Measurements from ENCODE around the gene RRAS. TPM values are rescaled to one million over a fixed set of nuclear protein-coding genes. Genes with fewer than 3 reads are reported as not detected.

The RRAS gene
- total and polyA plus RNA-seq, 7 donors, result 79.8 to 139 (median 126) TPM

DNA sequence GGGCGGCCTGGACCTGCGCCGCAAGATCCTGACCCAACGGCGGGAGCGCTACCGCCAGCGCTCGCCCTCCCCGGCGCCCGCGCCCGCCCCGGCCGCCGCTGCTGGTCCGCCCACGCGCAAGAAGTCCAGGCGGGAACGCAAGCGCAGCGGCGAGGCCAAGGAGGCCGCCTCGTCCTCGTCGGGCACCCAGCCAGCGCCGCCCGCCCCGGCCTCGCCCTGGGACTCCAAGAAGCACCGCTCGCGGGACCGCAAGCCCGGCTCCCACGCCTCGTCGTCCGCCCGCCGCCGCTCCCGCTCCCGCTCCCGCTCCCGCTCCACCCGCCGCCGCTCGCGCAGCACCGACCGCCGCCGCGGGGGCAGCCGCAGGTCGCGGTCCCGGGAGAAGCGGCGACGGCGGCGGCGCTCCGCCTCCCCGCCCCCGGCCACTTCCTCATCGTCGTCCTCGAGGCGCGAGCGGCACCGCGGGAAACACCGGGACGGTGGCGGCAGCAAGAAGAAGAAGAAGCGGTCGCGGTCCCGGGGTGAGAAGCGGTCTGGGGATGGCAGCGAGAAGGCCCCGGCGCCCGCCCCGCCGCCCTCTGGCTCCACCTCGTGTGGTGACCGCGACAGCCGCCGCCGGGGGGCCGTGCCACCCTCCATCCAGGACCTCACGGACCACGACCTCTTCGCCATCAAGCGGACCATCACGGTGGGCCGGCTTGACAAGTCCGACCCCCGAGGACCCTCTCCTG lies 12.0 kb upstream of the RRAS start:
- Histone ChIP-seq H3K36me3 (peaks cover 42 to 96% (median 65%) of the 10 kb centered on the region in 4 donors), H3K27me3 (no peaks in the 10 kb centered on the region), H3K9me3 (no peaks in the 10 kb centered on the region), H3K4me1 (no peaks in the 10 kb centered on the region), H3K4me3 (no peak overlapping the region), H3K27ac (no peak overlapping the region)
- intact Hi-C loops (cut with DNase I), result no loop called here
- DNase-seq, result no peak
- TF ChIP-seq POLR2A (IDR thresholded peaks at IDR 0.05) (no peak), EP300 (IDR thresholded peaks at IDR 0.05) (no peak)
- WGBS, 2 donors, result 97 to 98% methylated on average over 110 of the region's 110 CpGs

DNA sequence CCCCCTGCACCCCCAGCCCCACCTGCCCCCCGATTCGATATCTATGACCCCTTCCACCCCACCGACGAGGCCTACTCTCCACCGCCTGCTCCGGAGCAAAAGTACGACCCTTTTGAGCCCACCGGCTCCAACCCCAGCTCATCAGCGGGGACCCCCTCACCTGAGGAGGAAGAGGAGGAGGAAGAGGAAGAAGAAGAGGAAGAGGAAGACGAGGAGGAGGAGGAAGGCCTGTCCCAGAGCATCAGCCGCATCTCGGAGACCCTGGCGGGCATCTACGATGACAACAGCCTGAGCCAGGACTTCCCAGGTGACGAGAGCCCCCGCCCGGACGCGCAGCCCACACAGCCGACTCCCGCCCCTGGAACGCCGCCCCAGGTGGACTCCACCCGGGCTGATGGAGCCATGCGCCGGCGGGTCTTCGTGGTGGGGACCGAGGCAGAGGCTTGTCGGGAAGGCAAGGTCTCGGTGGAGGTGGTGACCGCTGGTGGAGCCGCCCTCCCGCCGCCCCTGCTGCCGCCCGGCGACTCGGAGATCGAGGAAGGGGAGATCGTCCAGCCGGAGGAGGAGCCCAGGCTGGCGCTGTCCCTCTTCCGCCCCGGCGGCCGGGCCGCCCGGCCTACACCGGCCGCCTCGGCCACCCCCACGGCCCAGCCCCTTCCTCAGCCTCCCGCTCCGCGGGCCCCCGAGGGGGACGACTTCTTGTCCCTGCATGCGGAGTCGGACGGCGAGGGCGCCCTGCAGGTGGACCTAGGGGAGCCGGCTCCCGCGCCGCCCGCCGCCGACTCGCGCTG lies 11.3 kb upstream of the RRAS start:
- peak; percentile 55 for DNase-seq
- TF ChIP-seq POLR2A (IDR thresholded peaks at IDR 0.05), result no peak
- TF ChIP-seq EP300 (IDR thresholded peaks at IDR 0.05), result no peak
- Histone ChIP-seq H3K36me3 (peaks cover 39 to 96% (median 65%) of the 10 kb centered on the region in 4 donors), H3K4me3 (no peak overlapping the region), H3K9me3 (no peaks in the 10 kb centered on the region), H3K27me3 (no peaks in the 10 kb centered on the region), H3K4me1 (no peaks in the 10 kb centered on the region), H3K27ac (no peak overlapping the region)
- intact Hi-C loops (cut with DNase I), result no loop called here
- 97% methylated on average over 72 of the region's 72 CpGs for WGBS, 2 donors

DNA sequence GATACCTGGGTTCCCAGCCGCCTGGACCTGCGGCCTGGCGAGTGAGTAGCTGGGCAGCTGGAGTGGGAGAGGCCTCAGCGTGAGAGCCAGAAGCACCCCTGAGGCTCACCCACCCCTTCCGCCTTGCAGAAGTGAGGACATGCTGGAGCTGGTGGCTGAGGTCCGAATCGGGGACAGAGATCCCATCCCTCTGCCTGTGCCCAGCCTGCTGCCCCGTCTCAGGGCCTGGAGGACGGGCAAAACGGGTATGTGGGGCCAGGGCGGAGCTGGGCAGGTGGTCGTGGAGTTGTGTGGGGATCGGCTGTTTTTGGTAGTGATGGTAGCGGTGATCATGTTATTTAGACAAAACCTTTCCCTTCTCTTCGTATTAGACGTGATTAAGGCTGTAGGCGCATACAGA lies 6.6 kb upstream of the RRAS start:
- Histone ChIP-seq H3K9me3 (no peaks in the 10 kb centered on the region), H3K27ac (no peak overlapping the region), H3K4me1 (peaks cover 0 to 34% (median 31%) of the 10 kb centered on the region in 4 donors), H3K27me3 (no peaks in the 10 kb centered on the region), H3K4me3 (no peak overlapping the region), H3K36me3 (peaks cover 0 to 67% (median 32%) of the 10 kb centered on the region in 4 donors)
- intact Hi-C loops (cut with DNase I), result no loop called here
- DNase-seq, result no peak
- 94 to 95% methylated on average over 17 of the region's 17 CpGs for whole genome bisulfite sequencing, 2 donors
- TF ChIP-seq EP300 (IDR thresholded peaks at IDR 0.05) (no peak), POLR2A (IDR thresholded peaks at IDR 0.05) (no peak), POLR2AphosphoS5 (IDR thresholded peaks at IDR 0.05) (no peak)
- TF ChIP-seq, protein P1, sequence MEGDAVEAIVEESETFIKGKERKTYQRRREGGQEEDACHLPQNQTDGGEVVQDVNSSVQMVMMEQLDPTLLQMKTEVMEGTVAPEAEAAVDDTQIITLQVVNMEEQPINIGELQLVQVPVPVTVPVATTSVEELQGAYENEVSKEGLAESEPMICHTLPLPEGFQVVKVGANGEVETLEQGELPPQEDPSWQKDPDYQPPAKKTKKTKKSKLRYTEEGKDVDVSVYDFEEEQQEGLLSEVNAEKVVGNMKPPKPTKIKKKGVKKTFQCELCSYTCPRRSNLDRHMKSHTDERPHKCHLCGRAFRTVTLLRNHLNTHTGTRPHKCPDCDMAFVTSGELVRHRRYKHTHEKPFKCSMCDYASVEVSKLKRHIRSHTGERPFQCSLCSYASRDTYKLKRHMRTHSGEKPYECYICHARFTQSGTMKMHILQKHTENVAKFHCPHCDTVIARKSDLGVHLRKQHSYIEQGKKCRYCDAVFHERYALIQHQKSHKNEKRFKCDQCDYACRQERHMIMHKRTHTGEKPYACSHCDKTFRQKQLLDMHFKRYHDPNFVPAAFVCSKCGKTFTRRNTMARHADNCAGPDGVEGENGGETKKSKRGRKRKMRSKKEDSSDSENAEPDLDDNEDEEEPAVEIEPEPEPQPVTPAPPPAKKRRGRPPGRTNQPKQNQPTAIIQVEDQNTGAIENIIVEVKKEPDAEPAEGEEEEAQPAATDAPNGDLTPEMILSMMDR (IDR thresholded peaks at IDR 0.05), result no peak

DNA sequence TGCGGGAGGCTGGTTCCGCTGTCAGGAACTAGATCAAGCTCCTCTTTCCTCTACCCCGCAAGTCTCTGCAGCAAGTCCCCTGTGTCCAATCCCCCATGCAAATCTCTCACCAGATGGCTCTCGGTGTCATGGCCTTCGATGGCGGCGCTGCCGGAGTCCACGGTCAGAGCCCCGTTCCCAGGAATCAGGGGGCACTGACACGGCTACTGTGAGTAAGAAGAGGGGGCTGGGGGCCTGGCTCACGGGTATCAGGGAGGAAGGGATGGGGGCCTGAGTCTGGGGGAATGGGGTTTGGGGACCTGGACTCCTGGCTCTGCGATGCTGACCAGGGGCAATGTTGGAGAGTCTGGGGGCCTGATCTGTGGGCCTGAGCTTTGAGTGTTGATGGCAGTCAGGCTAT lies 6.1 kb upstream of the RRAS start:
- H3K4me3 ChIP-seq, result no peak overlapping the region
- peaks cover 0 to 40% (median 36%) of the 10 kb centered on the region in 4 donors for H3K4me1 ChIP-seq
- no peak for TF ChIP-seq POLR2A (IDR thresholded peaks at IDR 0.05)
- no peak for TF ChIP-seq EP300 (IDR thresholded peaks at IDR 0.05)
- no peak for TF ChIP-seq POLR2AphosphoS5 (IDR thresholded peaks at IDR 0.05)
- TF ChIP-seq, protein P1 (IDR thresholded peaks at IDR 0.05), result no peak
- H3K9me3 ChIP-seq, result no peaks in the 10 kb centered on the region
- H3K27ac ChIP-seq, result no peak overlapping the region
- H3K27me3 ChIP-seq, result no peaks in the 10 kb centered on the region
- intact Hi-C loops (cut with DNase I), result no loop called here
- no peak for DNase-seq
- 95 to 96% methylated on average over 13 of the region's 13 CpGs for WGBS, 2 donors
- peaks cover 0 to 61% (median 29%) of the 10 kb centered on the region in 4 donors for H3K36me3 ChIP-seq

DNA sequence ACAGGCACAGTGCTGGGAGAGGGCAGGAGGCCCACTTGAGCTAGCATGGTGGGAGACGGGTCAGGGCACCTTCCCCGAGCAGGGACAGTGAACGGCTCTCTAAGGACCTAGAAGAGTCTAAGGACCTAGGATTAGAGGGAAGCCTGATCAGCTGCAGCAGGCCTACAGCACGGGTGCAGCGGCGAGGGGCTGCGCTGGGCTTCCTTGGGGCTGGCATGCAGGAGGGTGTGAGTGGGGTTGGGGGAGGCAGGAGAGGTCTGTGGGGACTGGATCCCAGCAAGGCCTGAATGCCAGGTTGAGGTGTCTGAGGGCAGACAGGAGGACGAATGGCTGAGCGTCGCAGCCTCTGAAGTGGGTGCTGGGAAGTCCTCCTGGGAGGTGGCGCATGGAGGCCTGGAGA lies 5.6 kb upstream of the RRAS start:
- no peaks in the 10 kb centered on the region for H3K9me3 ChIP-seq
- H3K4me1 ChIP-seq, result peaks cover 0 to 43% (median 37%) of the 10 kb centered on the region in 4 donors
- intact Hi-C loops (cut with DNase I), result no loop called here
- WGBS, 2 donors, result 94 to 95% methylated on average over 11 of the region's 11 CpGs
- TF ChIP-seq POLR2AphosphoS5 (IDR thresholded peaks at IDR 0.05), result no peak
- DNase-seq, result no peak
- no peak overlapping the region for H3K4me3 ChIP-seq
- peaks cover 0 to 57% (median 28%) of the 10 kb centered on the region in 4 donors for H3K36me3 ChIP-seq
- H3K27ac ChIP-seq, result no peak overlapping the region
- H3K27me3 ChIP-seq, result no peaks in the 10 kb centered on the region

DNA sequence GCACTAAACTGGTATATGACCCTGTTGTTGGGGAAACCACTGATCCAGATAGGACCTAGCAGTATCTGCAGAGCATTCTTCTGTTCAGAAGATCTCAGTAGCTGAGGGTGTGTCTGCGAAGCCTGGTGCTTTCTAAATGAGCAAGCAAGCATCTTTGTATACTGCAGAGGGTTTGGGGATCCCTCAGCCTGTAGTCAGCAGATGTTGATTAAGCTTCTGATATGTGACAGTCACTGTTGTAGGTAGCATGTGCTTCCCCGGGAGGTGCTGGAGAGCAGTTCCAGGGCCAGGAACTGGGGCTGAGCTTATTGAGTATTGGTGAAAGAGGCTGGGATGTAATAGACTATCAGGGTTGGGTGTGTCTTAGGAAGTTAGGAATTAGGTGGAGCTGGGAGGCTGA lies 3.5 kb upstream of the RRAS start:
- peaks cover 0 to 56% (median 46%) of the 10 kb centered on the region in 4 donors for H3K4me1 ChIP-seq
- TF ChIP-seq, protein P1 (IDR thresholded peaks at IDR 0.05), result no peak
- TF ChIP-seq EP300 (IDR thresholded peaks at IDR 0.05), result no peak
- TF ChIP-seq POLR2AphosphoS5 (IDR thresholded peaks at IDR 0.05), result no peak
- no peak for TF ChIP-seq POLR2A (IDR thresholded peaks at IDR 0.05)
- intact Hi-C loops (cut with DNase I), result loop anchor here (2.0 kb wide), 1 partner anchor 21 kb away; the partner anchor contains the start of genes BCL2L12 and IRF3
- WGBS, 2 donors, result 51 to 69% methylated on average over 2 of the region's 2 CpGs
- H3K9me3 ChIP-seq, result no peaks in the 10 kb centered on the region
- H3K4me3 ChIP-seq, result no peak overlapping the region
- H3K27me3 ChIP-seq, result no peaks in the 10 kb centered on the region
- peak overlapping the region in 1 of 4 donors; percentile 97 for H3K27ac ChIP-seq
- no peak for DNase-seq
- H3K36me3 ChIP-seq, result peaks cover 0 to 36% (median 26%) of the 10 kb centered on the region in 4 donors

All from sigmoid colon (tissue), 7 donors.